Right cardiac atrium (tissue), 5 donors: Measurements from ENCODE around the gene SH2D4B. TPM values are rescaled to one million over a fixed set of nuclear protein-coding genes. Genes with fewer than 3 reads are reported as not detected.
A peak's percentile ranks its signal among the peaks of the same experiment; 100 is the strongest.

Experiments
- ATAC-seq, 2 donors: fragments of 200-7000 bp; cut with Tn5 transposase; one replicate each; pipeline versions ENCODE4 v1.8.0 to v1.9.1; 2020; ENCODE audit warnings: moderate library complexity in 2 of 2, mild to moderate bottlenecking in 1 of 2
- DNase-seq, 3 donors: peaks; one replicate each; pipeline ENCODE4 v3.0.0-alpha.2; 2020
- H3K27ac ChIP-seq: one replicate; pipeline ENCODE4 v1.5.1; 2013; ENCODE audit warnings: mild to moderate bottlenecking, low read length, control low read depth, moderate library complexity
- H3K27me3 ChIP-seq: one replicate; pipeline ENCODE4 v1.6.1; 2013; ENCODE audit not compliant: control insufficient read depth, insufficient read depth
- H3K4me1 ChIP-seq: one replicate; pipeline ENCODE4 v1.6.1; 2013; ENCODE audit warnings: low read length; ENCODE audit not compliant: control insufficient read depth, insufficient read depth
- H3K4me3 ChIP-seq: one replicate; pipeline ENCODE4 v1.5.1; 2013; ENCODE audit warnings: low read length, control low read depth
- H3K9me3 ChIP-seq: one replicate; pipeline ENCODE4 v1.6.1; 2013; ENCODE audit warnings: low read length; ENCODE audit not compliant: control insufficient read depth
- WGBS: extraction: QIAGEN DNeasy Blood & Tissue Kit; methylation state at CpG from one replicate; pipeline ENCODE4 v1.1.7; 2013; 5-methylcytosine and 5-hydroxymethylcytosine counted together
- intact Hi-C, 4 donors: fragments of 100-400 bp; cut with DNase I; formaldehyde crosslinking; loops; one replicate each; pipeline versions ENCODE4 v1.11.0 to v1.14.0; 2022 to 2023
- polyA plus RNA-seq: library from polyadenylated mRNA; stranded (reverse); fragments of 200-250 nt; gene quantifications from one replicate; pipeline ENCODE4 v1.2.3, GENCODE V29; 2013
- total RNA-seq, 4 donors: library from RNA; stranded (reverse); fragmentation: NEBNext Ultra II Directional; extraction: Animal tissue kit (Norgen Biotek cat#: 25700); gene quantifications; one replicate each; pipeline ENCODE4 v1.2.1, GENCODE V29; 2021
- donor health status: healthy with polysubstance abuse.
- donor health status: DM: no; HTN: yes; CAD: no.
- donor health status: DM: no; HTN: no; CAD: no.
- donor health status: DM: no; HTN: yes; CAD: no; lungs with severe emphysema.
- donor health status: DM: yes; HTN: yes; CAD: no.

The SH2D4B gene
- total and polyA plus RNA-seq, 5 donors = not detected

DNA sequence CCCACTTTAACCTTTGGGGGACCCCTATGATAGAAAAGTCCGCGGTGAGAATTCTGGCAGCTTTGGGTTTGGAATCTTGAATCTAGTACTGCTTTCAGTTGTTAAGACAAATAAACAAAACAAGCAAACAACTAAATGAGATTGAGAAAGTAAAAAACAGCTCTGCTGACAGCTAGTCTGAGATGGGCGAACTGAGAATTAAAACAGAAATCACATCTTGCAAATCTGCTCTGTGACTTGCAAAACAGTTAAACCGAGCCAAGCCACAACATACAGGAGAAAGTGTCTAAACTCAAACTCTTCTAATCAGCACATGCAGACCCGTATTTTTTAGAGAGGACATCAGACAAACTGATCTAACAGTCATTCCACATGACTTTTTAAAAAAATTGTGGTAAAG lies 110.4 kb downstream of the SH2D4B start:
- no peak for DNase-seq
- WGBS = 70% methylated on average over 5 of the region's 5 CpGs
- ATAC-seq = no peak
- H3K4me1 ChIP-seq = no peaks in the 10 kb centered on the region
- no peak overlapping the region for H3K27ac ChIP-seq
- no peaks in the 10 kb centered on the region for H3K9me3 ChIP-seq
- no peak overlapping the region for H3K4me3 ChIP-seq
- H3K27me3 ChIP-seq = no peaks in the 10 kb centered on the region
- intact Hi-C loops = no loop called here

DNA sequence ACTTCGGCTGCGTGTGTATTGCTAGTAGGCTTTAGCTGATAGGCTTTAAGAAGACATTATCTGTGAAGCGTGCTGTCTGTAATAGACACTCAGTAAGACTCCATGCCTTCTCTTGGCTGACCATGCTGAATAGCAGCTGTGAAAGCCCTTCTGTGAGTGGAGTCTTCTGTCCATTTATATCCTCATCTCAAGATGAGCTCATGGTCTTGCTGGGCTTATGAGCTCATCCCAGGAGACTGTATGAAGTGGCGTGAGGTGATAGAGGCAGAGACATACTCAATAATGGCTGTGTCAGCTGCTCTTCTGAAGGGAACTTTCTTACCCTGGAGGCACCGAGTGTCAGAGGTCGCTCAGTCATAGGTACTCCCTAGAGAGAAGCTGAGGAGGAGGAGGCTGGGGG lies 111.5 kb downstream of the SH2D4B start:
- Histone ChIP-seq H3K27ac (no peak overlapping the region), H3K9me3 (no peaks in the 10 kb centered on the region), H3K27me3 (no peaks in the 10 kb centered on the region), H3K4me3 (no peak overlapping the region), H3K4me1 (no peaks in the 10 kb centered on the region)
- intact Hi-C loops = no loop called here
- 75% methylated on average over 6 of the region's 6 CpGs for WGBS
- no peak for DNase-seq
- no peak for ATAC-seq

DNA sequence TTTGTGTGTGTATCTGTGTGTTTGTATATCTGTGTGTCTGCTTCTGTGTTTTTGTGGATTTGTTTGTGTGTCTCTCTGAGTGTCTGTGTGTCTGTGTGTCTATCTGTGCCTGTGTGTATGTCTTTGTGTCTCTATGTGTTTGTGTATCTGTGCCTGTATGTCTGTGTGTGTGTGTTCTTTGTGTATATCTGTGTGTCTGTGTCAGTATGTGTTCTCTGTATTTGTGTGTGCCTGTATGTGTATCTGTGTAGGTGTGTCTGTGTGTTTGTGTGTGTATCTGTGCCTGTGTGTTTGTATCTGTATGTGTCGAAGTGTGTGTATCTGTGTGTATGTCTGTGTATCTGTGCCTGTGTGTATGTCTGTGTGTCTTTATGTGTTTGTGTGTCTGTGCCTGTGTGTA lies 118.2 kb downstream of the SH2D4B start:
- no peak for ATAC-seq
- no peaks in the 10 kb centered on the region for H3K4me1 ChIP-seq
- no peaks in the 10 kb centered on the region for H3K27me3 ChIP-seq
- H3K27ac ChIP-seq = no peak overlapping the region
- no peak overlapping the region for H3K4me3 ChIP-seq
- no peak for DNase-seq
- H3K9me3 ChIP-seq = peaks cover 3% of the 10 kb centered on the region
- intact Hi-C loops = no loop called here
- WGBS = 93% methylated on average over 1 of the region's 1 CpG

DNA sequence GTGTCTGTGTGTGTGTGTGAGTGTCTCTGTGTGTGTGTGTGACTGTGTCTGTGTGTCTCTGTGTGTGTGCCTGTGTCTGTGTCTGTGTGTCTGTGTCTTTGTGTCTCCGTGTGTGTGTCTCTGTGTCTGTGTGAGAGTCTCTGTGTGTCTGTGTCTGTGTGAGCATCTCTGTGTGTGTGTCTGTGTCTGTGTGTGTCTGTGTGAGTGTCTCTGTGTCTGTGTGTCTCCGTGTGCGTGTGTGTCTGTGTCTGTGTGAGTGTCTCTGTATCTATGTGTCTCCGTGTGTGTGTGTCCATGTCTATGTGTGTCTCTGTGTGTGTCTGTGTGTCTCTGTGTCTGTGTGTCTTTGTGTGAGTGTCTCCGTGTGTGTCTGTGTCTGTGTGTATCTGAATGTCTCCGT lies 120.4 kb downstream of the SH2D4B start:
- no peaks in the 10 kb centered on the region for H3K27me3 ChIP-seq
- ATAC-seq = no peak
- peaks cover 3% of the 10 kb centered on the region for H3K9me3 ChIP-seq
- H3K4me3 ChIP-seq = no peak overlapping the region
- no peak for DNase-seq
- no peaks in the 10 kb centered on the region for H3K4me1 ChIP-seq
- WGBS = 92% methylated on average over 6 of the region's 6 CpGs
- H3K27ac ChIP-seq = no peak overlapping the region
- intact Hi-C loops = no loop called here

DNA sequence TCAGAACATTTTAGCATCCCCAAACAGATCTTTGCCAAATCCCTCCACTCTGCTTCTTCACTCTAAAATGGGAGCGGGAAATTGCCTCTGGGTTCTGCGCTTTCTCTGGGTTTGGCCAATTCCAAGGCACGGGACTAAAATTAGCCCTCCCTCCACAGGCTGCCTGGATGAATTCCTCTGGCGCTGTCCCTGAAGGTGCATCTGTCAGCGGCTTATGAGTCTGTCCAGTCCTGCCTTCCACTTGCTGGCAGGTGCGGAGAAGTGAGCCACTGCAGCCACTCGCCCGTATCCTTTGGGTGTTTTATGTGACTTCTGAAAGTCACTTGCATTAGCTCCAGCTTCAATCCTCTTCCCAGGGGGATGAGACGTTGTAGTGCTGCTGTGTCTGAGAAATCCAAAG lies 121.6 kb downstream of the SH2D4B start:
- no peak overlapping the region for H3K27ac ChIP-seq
- intact Hi-C loops = no loop called here
- ATAC-seq (no peak), DNase-seq (no peak)
- peaks cover 3% of the 10 kb centered on the region for H3K9me3 ChIP-seq
- H3K4me3 ChIP-seq = no peak overlapping the region
- WGBS = 66% methylated on average over 9 of the region's 9 CpGs
- no peaks in the 10 kb centered on the region for H3K4me1 ChIP-seq
- no peaks in the 10 kb centered on the region for H3K27me3 ChIP-seq

DNA sequence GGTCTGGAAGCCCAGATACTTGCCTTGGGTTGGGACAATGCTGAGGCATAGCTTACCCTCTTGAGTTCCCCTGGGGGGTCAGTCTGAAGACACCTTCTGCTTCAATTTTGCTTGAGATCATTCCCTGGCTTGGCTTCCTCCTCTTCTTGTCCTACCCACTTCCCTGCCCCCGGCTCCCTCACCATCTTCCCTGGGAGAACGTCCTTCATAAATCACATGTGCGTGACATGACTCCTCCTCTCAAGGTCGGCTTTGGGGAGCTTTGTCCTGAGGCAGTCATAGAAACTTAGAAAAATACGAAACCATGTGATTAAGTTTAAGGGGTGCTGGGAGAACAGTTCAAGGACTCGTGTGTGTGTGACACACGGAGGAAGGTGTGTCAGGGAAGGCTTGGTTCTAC lies 122.6 kb downstream of the SH2D4B start:
- intact Hi-C loops = loop anchor here in 1 of 4 donors (10.0 kb wide), 1 partner anchor 265 kb away; no protein-coding TSS in a partner anchor
- no peak for ATAC-seq

DNA sequence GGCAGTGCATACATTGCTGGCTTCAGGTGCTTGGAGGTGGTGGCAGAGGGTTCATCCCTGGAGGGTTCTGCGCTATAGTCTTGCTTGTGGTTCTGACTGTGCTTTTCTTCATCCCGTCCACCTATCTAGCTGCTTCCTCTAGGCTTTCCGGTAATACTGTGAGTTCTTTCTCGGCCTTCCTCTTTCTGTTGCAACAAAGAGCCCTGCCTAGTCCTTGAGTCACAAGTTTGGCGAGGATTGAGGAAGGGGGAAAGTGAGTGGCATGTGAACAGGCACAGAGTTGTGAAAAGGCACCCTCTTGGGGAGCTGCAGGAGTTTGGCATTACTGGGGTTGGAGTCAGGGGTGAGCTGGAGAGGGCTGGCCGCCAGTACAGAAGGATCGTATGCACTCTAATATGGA lies 123.0 kb downstream of the SH2D4B start:
- H3K4me3 ChIP-seq = no peak overlapping the region
- no peaks in the 10 kb centered on the region for H3K4me1 ChIP-seq
- 72% methylated on average over 7 of the region's 7 CpGs for WGBS
- ATAC-seq (peak in 1 of 2 donors; percentile 30), DNase-seq (no peak)
- H3K9me3 ChIP-seq = peaks cover under 1% of the 10 kb centered on the region
- intact Hi-C loops = loop anchor here in 1 of 4 donors (10.0 kb wide), 1 partner anchor 264 kb away; no protein-coding TSS in a partner anchor
- no peaks in the 10 kb centered on the region for H3K27me3 ChIP-seq
- H3K27ac ChIP-seq = no peak overlapping the region

More for the DNA sequence above, 122.6 kb downstream of the SH2D4B start:
- DNase-seq = no peak
- WGBS = 80% methylated on average over 7 of the region's 7 CpGs
- no peak overlapping the region for H3K4me3 ChIP-seq
- no peaks in the 10 kb centered on the region for H3K27me3 ChIP-seq
- H3K4me1 ChIP-seq = no peaks in the 10 kb centered on the region
- H3K9me3 ChIP-seq = peaks cover 3% of the 10 kb centered on the region
- H3K27ac ChIP-seq = no peak overlapping the region

DNA sequence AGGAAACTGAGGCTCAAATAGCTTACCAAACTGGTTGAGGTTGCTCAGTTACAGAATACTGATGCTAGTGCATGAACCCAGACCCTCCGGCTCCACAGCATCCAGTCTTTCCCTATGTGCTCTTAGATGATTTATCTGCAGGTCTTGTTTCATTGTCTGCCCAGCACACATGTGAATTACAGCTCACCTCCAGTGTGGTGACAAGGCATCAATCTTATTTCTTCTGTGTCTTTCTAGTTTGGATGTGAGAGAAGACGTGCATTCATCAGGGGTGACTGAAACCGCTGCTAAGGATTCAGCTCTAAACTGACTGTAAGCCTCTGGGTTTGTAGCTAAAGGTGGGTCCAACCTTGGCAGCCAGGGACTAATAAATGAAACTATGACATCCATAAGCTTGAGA lies 123.8 kb downstream of the SH2D4B start:
- no peak for ATAC-seq
- no peak for DNase-seq
- H3K4me3 ChIP-seq = no peak overlapping the region
- WGBS = 94% methylated on average over 3 of the region's 3 CpGs
- intact Hi-C loops = loop anchor here in 1 of 4 donors (10.0 kb wide), 1 partner anchor 263 kb away; no protein-coding TSS in a partner anchor
- no peak overlapping the region for H3K27ac ChIP-seq
- H3K27me3 ChIP-seq = no peaks in the 10 kb centered on the region
- H3K4me1 ChIP-seq = no peaks in the 10 kb centered on the region
- H3K9me3 ChIP-seq = no peaks in the 10 kb centered on the region

DNA sequence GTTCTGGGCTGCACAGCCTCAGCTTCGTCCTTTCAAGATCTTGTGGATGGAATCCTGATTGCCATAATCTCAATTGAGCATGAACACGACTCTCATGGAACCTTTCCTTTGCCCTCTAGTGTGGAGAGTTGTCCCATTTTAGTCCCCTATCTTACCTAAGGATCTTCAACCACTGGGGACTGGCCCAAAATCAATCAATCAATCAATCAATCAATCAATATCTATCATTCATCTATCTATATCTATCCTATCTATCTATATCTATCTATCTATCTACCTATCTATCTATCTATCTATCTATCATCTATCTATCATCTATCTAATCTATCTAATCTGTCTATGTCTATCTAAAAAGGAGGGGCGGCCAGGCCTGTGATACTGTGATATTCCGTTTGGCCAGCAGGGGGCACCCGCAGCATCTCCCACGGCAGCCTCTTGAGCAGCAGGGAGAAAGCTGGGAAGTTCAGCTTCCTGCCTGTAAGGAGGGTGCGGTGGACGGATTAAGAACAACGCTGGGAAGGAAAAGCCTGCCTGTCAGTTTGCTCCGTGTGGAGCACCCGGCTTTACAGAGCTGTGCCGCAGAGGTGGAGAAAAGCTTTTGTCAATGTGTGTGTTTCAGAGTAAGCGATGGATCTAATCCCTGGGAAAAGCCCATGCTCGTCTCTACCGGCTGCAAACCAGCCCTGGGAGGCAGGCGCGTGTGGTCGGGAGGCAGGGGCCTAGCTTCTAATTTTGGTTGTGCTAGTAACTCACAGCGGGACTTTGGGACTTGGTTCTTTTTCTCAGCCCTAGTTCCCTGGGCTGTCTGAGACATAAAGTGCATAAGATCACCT lies 124.9 kb downstream of the SH2D4B start:
- DNase-seq = peak; percentile 82 to 92 (median 91)
- intact Hi-C loops = loop anchor here in 1 of 4 donors (10.0 kb wide), 1 partner anchor 262 kb away; no protein-coding TSS in a partner anchor
- Histone ChIP-seq H3K27me3 (no peaks in the 10 kb centered on the region), H3K27ac (peak overlapping the region; percentile 37), H3K4me1 (no peaks in the 10 kb centered on the region), H3K4me3 (peak overlapping the region; percentile 5), H3K9me3 (no peaks in the 10 kb centered on the region)
- peak; percentile 89 to 90 for ATAC-seq
- 8% methylated on average over 19 of the region's 19 CpGs for WGBS

DNA sequence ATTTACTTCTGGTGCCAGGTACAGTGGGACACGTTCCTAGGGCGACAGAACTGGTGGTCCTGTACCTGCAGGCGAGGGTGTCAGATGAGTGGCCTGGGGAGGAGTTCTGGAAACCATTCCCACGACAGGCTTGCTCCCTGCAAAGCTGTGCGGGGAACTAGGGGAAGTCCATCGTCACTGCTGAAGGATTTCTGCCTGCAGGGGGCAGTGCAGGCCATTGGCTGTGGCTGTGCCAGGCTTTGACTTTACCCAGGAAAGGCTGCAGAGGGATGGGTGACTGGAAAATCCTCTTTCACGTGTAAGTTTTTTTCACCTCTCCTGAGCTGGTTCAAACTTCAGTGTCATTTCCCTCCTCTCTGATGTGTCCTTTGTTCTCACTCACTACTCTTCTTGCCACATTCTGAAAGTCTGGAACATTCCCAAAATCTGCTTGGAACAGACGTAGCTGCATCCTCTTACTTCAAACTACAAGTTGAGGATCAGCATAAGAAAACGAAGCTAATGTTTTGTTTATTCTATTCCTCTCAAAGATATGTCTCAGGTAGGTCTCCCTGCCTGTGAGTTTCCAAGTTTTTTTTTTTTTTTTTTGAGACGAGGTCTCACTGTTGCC lies 126.5 kb downstream of the SH2D4B start:
- H3K9me3 ChIP-seq = no peaks in the 10 kb centered on the region
- intact Hi-C loops = loop anchor here in 1 of 4 donors (10.0 kb wide), 1 partner anchor 261 kb away; no protein-coding TSS in a partner anchor
- peak; percentile 75 to 82 for ATAC-seq
- DNase-seq = peak; percentile 76 to 92 (median 87)
- no peaks in the 10 kb centered on the region for H3K27me3 ChIP-seq
- 29% methylated on average over 10 of the region's 10 CpGs for WGBS
- H3K4me1 ChIP-seq = no peaks in the 10 kb centered on the region
- no peak overlapping the region for H3K4me3 ChIP-seq
- no peak overlapping the region for H3K27ac ChIP-seq

DNA sequence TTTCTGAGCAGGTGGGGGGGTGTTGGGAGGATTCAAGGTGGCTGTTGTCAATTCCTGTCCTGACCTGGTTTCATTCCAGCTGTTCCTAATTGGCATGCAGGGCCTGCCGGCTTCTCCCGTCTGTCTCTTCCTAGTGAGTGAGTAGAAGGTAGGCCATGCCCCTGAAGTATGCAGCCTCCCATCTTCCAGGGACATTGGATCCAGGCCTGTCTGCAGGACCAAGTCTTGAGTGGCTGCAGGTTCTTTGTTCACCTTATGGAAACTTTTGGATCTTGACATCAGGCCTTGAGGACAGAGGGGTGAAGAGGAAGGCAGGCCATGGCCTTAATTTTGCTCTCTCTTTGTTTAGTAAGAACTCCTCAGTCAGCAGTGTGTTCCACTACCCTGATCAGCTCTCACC lies 131.8 kb downstream of the SH2D4B start:
- H3K27ac ChIP-seq = no peak overlapping the region
- no peaks in the 10 kb centered on the region for H3K4me1 ChIP-seq
- H3K9me3 ChIP-seq = no peaks in the 10 kb centered on the region
- H3K4me3 ChIP-seq = no peak overlapping the region
- intact Hi-C loops = loop anchor here in 1 of 4 donors (10.0 kb wide), 1 partner anchor 255 kb away; no protein-coding TSS in a partner anchor
- DNase-seq (no peak), ATAC-seq (no peak)
- no peaks in the 10 kb centered on the region for H3K27me3 ChIP-seq
- 91% methylated on average over 2 of the region's 2 CpGs for WGBS
